Measurements from ENCODE around the gene IER5. TPM values are rescaled to one million over a fixed set of nuclear protein-coding genes. Genes with fewer than 3 reads are reported as not detected.

Gene IER5
- polyA plus RNA-seq, 2 of the 4 experiments (the other 2 are of a cell fraction) = 26.8 to 40.2 TPM

- ChIA-PET CTCF (interaction anchor here (1.1 to 48.3 kb wide), 5 partner anchors 10 to 222 kb away, joined by 4 to 774 read pairs (median 34); no protein-coding TSS in a partner anchor), POLR2A (interaction anchor here (1.4 to 3.0 kb wide), 4 partner anchors 11 to 32 kb away, joined by 5 to 12 read pairs (median 5); partner anchors contain the start of gene IER5)
- TF ChIP-seq EP300 (IDR thresholded peaks at IDR 0.05) (no peak), ATOH8 (CRISPR knock-in tag; IDR thresholded peaks at IDR 0.05; ENCODE audit: low read depth) (no peak), HOXA7 (CRISPR knock-in tag; IDR thresholded peaks at IDR 0.05) (no peak), ZSCAN20 (CRISPR knock-in tag; IDR thresholded peaks at IDR 0.05) (no peak), SREBF2 (IDR thresholded peaks at IDR 0.05) (no peak), ZFP36 (IDR thresholded peaks at IDR 0.05; ENCODE audit: borderline replicate concordance, partially characterized antibody) (no peak), RARB (CRISPR knock-in tag; IDR thresholded peaks at IDR 0.05) (no peak), USF2 (IDR thresholded peaks at IDR 0.05) (no peak), CBX2 (IDR thresholded peaks at IDR 0.05; ENCODE audit: borderline replicate concordance, low read depth) (no peak), ESRRA (IDR thresholded peaks at IDR 0.05; ENCODE audit: borderline replicate concordance, low read length) (no peak), TP53 (CRISPR knock-in tag; IDR thresholded peaks at IDR 0.05) (no peak)
- TF ChIP-seq, protein P1, sequence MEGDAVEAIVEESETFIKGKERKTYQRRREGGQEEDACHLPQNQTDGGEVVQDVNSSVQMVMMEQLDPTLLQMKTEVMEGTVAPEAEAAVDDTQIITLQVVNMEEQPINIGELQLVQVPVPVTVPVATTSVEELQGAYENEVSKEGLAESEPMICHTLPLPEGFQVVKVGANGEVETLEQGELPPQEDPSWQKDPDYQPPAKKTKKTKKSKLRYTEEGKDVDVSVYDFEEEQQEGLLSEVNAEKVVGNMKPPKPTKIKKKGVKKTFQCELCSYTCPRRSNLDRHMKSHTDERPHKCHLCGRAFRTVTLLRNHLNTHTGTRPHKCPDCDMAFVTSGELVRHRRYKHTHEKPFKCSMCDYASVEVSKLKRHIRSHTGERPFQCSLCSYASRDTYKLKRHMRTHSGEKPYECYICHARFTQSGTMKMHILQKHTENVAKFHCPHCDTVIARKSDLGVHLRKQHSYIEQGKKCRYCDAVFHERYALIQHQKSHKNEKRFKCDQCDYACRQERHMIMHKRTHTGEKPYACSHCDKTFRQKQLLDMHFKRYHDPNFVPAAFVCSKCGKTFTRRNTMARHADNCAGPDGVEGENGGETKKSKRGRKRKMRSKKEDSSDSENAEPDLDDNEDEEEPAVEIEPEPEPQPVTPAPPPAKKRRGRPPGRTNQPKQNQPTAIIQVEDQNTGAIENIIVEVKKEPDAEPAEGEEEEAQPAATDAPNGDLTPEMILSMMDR (IDR thresholded peaks at IDR 0.05) = no peak
- TF ChIP-seq, protein P2, sequence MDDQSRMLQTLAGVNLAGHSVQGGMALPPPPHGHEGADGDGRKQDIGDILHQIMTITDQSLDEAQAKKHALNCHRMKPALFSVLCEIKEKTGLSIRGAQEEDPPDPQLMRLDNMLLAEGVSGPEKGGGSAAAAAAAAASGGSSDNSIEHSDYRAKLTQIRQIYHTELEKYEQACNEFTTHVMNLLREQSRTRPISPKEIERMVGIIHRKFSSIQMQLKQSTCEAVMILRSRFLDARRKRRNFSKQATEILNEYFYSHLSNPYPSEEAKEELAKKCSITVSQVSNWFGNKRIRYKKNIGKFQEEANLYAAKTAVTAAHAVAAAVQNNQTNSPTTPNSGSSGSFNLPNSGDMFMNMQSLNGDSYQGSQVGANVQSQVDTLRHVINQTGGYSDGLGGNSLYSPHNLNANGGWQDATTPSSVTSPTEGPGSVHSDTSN (IDR thresholded peaks at IDR 0.05) = no peak
- TF ChIP-seq, protein P3, sequence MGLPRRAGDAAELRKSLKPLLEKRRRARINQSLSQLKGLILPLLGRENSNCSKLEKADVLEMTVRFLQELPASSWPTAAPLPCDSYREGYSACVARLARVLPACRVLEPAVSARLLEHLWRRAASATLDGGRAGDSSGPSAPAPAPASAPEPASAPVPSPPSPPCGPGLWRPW (IDR thresholded peaks at IDR 0.05) = no peak
- Histone ChIP-seq H3K4me2 (peak overlapping the region; percentile 98), H3K4me3 (no peak overlapping the region), H3K9me3 (no peaks in the 10 kb centered on the region), H3K4me1 (peaks cover 86% of the 10 kb centered on the region), H3K27ac (peak overlapping the region; percentile 39 to 98; a peak in 3 of 6 replicates)
- DNase-seq (ENCODE audit: low read depth in 1 of 2, low spot score in 1 of 2) (no peak), FAIRE-seq (no peak), ATAC-seq (no peak)
- WGBS (ENCODE audit: missing lambda C conversion rate) = 92% methylated on average over 7 of the region's 7 CpGs
These were observed 14.9 kb downstream of the IER5 start for GRCh38 chr1:181103399-181103798.

- POLR2A ChIA-PET = interaction anchor here (1.1 to 3.0 kb wide), 19 partner anchors 9 to 602 kb away, joined by 3 to 45 read pairs (median 8); partner anchors contain the start of genes ACBD6 and IER5
- 30% methylated on average over 17 of the region's 17 CpGs for WGBS (ENCODE audit: missing lambda C conversion rate)
- DNase-seq (ENCODE audit: low read depth in 1 of 2, low spot score in 1 of 2) = peak; percentile 59 to 79
- Histone ChIP-seq H3K27ac (peak overlapping the region; percentile 98 to 99), H3K4me3 (peak overlapping the region; percentile 65), H3K9me3 (no peaks in the 10 kb centered on the region), H3K4me1 (peaks cover 89% of the 10 kb centered on the region), H3K4me2 (peak overlapping the region; percentile 98)
- CTCF ChIA-PET = interaction anchor here (1.0 to 48.3 kb wide), 9 partner anchors 11 to 222 kb away, joined by 4 to 774 read pairs (median 7); no protein-coding TSS in a partner anchor
- peak; percentile 58 to 62 for ATAC-seq
- no peak for FAIRE-seq
- TF ChIP-seq JUN (IDR thresholded peaks at IDR 0.05) (0 out of 5 replicates have a peak, but pooled peaks of 1 of the 2 experiments have one; percentile 12), RAD21 (conservative IDR thresholded peaks at IDR 0.05 in 1 of 2, IDR thresholded peaks at IDR 0.05 in 1 of 2) (no peak), POLR2AphosphoS2 (conservative IDR thresholded peaks at IDR 0.05; ENCODE audit: low read length) (no peak), POLR2A (IDR thresholded peaks at IDR 0.05; ENCODE audit: low read length) (peak; percentile 27; the same call in 1 of the 2 replicates)
- TF ChIP-seq, protein P1 (IDR thresholded peaks at IDR 0.05) = no peak
These were observed 15.7 kb downstream of the IER5 start for GRCh38 chr1:181104042-181104789.
